GM10266 (cell line): ENCODE data around the gene CFAP57.

ENCODE experiments used
- DNase-seq: peaks from one replicate; pipeline ENCODE4 v3.0.0; 2012; ENCODE audit errors: extremely low spot score
- CTCF ChIP-seq: IDR thresholded peaks from 2 replicates; pipeline ENCODE4 v1.5.1; 2012; ENCODE audit warnings: mild to moderate bottlenecking, low read depth; ENCODE audit not compliant: control insufficient read depth, insufficient read depth; ENCODE audit errors: missing control alignments

The CFAP57 gene

GRCh38 chr1:43253876-43254275 lies 81.7 kb downstream of the CFAP57 start:
- no peak for DNase-seq
- TF ChIP-seq CTCF, result no peak

- no peak for DNase-seq
- TF ChIP-seq CTCF, result no peak
Measured at GRCh38 chr1:43255438-43256210, 83.5 kb downstream of the CFAP57 start.

- no peak for TF ChIP-seq CTCF
Measured at GRCh38 chr1:43256675-43257570, 84.8 kb downstream of the CFAP57 start.

GRCh38 chr1:43258370-43258769 lies 86.2 kb downstream of the CFAP57 start:
- no peak for DNase-seq
- no peak for TF ChIP-seq CTCF

More at GRCh38 chr1:43256675-43257570, 84.8 kb downstream of the CFAP57 start:
- DNase-seq, result no peak

- no peak for TF ChIP-seq CTCF
- no peak for DNase-seq
Measured at GRCh38 chr1:43265431-43265830, 93.3 kb downstream of the CFAP57 start.

- DNase-seq, result no peak
- TF ChIP-seq CTCF, result no peak
Measured at GRCh38 chr1:43266881-43267280, 94.8 kb downstream of the CFAP57 start.
